Osteocyte (in vitro differentiated cells): ENCODE results near the gene TSPYL4. TPM values are rescaled to one million over a fixed set of nuclear protein-coding genes. Genes with fewer than 3 reads are reported as not detected.

Source experiments
- DNase-seq: peaks from one replicate; pipeline ENCODE4 v3.0.0; 2021; ENCODE audit warnings: mixed read lengths; ENCODE audit not compliant: unreplicated experiment; ENCODE audit errors: extremely low spot score
- H3K27ac Mint-ChIP-seq: one replicate; pipeline ENCODE4 v1.8.0; 2021; ENCODE audit warnings: mild to moderate bottlenecking, mixed read lengths; ENCODE audit not compliant: unreplicated experiment
- H3K27me3 Mint-ChIP-seq: one replicate; pipeline ENCODE4 v1.8.0; 2021; ENCODE audit warnings: mixed read lengths; ENCODE audit not compliant: unreplicated experiment
- H3K36me3 Mint-ChIP-seq: one replicate; pipeline ENCODE4 v1.8.0; 2021; ENCODE audit warnings: mixed read lengths; ENCODE audit not compliant: unreplicated experiment
- H3K4me1 Mint-ChIP-seq: one replicate; pipeline ENCODE4 v1.8.0; 2021; ENCODE audit warnings: mixed read lengths; ENCODE audit not compliant: unreplicated experiment
- H3K4me3 Mint-ChIP-seq: one replicate; pipeline ENCODE4 v1.8.0; 2021; ENCODE audit warnings: mild to moderate bottlenecking, moderate library complexity, mixed read lengths; ENCODE audit not compliant: unreplicated experiment
- H3K9me3 Mint-ChIP-seq: one replicate; pipeline ENCODE4 v1.8.0; 2021; ENCODE audit warnings: mixed read lengths; ENCODE audit not compliant: unreplicated experiment
- total RNA-seq: library from RNA; stranded (reverse); gene quantifications from 2 replicates; pipeline ENCODE4 v1.2.1, GENCODE V29; 2021
- TF ChIP-seq, protein P1 (sequence below): fragments of 200-600 bp; sonication (generic); IDR thresholded peaks from 2 replicates; pipeline ENCODE4 v1.5.0; 2021; ENCODE audit warnings: antibody characterized with exemption, mild to moderate bottlenecking, moderate library complexity

Gene TSPYL4
- total RNA-seq, 1 donor from 2014 or later, result 32.6 TPM

DNA sequence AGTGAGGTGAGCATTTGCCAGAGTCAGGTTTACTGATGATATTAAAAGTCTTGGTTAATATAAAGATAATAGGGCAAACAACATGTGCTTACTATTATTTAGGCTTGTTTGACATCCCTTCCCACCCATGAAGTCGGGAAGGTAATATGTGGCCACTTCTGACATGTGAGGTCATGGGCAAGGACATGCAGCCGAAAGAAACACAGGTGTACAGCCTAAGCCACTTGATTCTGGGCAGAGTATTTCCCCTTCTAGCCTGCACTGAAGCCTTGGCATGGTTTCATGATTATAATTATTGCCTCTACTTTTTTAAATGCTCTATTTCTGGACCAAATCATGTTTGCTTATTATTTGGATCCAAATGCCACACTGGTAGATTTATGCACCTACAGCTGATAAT lies 52.3 kb downstream of the TSPYL4 start:
- TF ChIP-seq, protein P1, sequence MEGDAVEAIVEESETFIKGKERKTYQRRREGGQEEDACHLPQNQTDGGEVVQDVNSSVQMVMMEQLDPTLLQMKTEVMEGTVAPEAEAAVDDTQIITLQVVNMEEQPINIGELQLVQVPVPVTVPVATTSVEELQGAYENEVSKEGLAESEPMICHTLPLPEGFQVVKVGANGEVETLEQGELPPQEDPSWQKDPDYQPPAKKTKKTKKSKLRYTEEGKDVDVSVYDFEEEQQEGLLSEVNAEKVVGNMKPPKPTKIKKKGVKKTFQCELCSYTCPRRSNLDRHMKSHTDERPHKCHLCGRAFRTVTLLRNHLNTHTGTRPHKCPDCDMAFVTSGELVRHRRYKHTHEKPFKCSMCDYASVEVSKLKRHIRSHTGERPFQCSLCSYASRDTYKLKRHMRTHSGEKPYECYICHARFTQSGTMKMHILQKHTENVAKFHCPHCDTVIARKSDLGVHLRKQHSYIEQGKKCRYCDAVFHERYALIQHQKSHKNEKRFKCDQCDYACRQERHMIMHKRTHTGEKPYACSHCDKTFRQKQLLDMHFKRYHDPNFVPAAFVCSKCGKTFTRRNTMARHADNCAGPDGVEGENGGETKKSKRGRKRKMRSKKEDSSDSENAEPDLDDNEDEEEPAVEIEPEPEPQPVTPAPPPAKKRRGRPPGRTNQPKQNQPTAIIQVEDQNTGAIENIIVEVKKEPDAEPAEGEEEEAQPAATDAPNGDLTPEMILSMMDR, result no peak
- Mint-ChIP-seq H3K9me3 (no peaks in the 10 kb centered on the region), H3K4me3 (no peak overlapping the region), H3K27me3 (no peaks in the 10 kb centered on the region), H3K27ac (no peak overlapping the region), H3K4me1 (no peaks in the 10 kb centered on the region), H3K36me3 (no peaks in the 10 kb centered on the region)
- DNase-seq, result no peak

DNA sequence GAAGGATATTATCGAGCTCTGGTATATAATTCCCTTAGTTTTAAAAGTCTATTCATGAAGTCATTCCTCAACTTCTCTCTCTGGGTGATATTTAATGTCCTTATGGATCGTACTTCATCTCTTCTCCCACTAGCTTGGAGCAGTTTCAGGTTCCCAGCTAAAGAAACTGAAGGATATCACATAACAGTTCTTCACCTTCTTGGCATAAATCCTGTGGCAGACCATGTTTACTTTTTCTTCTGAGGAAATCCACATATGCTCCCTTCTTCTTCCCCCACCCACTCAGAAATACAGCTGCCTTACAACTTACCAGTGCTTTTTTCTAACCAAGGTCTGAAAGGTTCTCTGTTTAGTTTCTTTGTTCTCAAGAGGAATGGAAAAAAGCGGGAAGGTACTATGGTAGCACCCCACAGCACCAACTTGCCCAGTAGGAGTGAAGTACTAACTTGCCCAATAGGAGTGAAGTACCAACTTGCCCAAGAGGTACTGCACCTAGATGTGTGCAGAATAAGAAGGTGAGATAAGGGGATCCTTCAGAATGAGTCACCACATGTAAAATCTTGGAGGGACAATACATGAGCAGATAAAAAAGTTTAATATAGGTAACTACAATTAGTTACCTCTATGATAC lies 53.1 kb downstream of the TSPYL4 start:
- Mint-ChIP-seq H3K27ac (no peak overlapping the region), H3K4me1 (no peaks in the 10 kb centered on the region), H3K36me3 (no peaks in the 10 kb centered on the region), H3K9me3 (no peaks in the 10 kb centered on the region), H3K4me3 (no peak overlapping the region), H3K27me3 (no peaks in the 10 kb centered on the region)
- no peak for DNase-seq
- TF ChIP-seq, protein P1, result no peak

Other genes starting within 250 kb of the TSPYL4 start
- gene FRK, start 193.2 kb downstream of the TSPYL4 start, total RNA-seq, result 0.03 and 0.05 TPM in 2 replicates
- gene NT5DC1, start 153.2 kb downstream of the TSPYL4 start, total RNA-seq, result 16.0 TPM in 2 replicates
- gene COL10A1, start 127.9 kb downstream of the TSPYL4 start, total RNA-seq, result not detected in 2 replicates
- gene TSPYL1, start 25.9 kb upstream of the TSPYL4 start, total RNA-seq, result 64.9 and 65.3 TPM in 2 replicates
- gene DSE, start 116.9 kb upstream of the TSPYL4 start, total RNA-seq, result 57.2 and 67.1 TPM in 2 replicates
- gene CALHM6, start 207.3 kb upstream of the TSPYL4 start, total RNA-seq, result 0.94 and 1.3 TPM in 2 replicates